Aorta (tissue), 5 donors: ENCODE measurements around the gene PTPRN2. TPM values are rescaled to one million over a fixed set of nuclear protein-coding genes. Genes with fewer than 3 reads are reported as not detected.

ENCODE experiments used
- ATAC-seq: fragments of 200-7000 bp; cut with Tn5 transposase; one replicate; pipeline ENCODE4 v1.9.1; 2022; ENCODE audit warnings: moderate library complexity; ENCODE audit not compliant: low FRiP score
- DNase-seq, 2 donors: peaks; one replicate each; pipeline ENCODE4 v3.0.0-alpha.2; 2020
- H3K27ac ChIP-seq, 2 donors: one replicate each; pipeline ENCODE4 v1.5.1; 2013; ENCODE audit warnings: low read length in 2 of 2, mild to moderate bottlenecking in 2 of 2, moderate library complexity in 2 of 2, control low read depth in 1 of 2, inconsistent platforms in 1 of 2, low read depth in 1 of 2
- H3K27me3 ChIP-seq, 2 donors: one replicate each; pipeline ENCODE4 v1.6.1; 2013; ENCODE audit warnings: control low read depth in 1 of 2, low read length in 1 of 2, mild to moderate bottlenecking in 1 of 2, moderate library complexity in 1 of 2; ENCODE audit not compliant: insufficient read depth in 2 of 2, control insufficient read depth in 1 of 2
- H3K36me3 ChIP-seq, 2 donors: one replicate each; pipeline ENCODE4 v1.6.1; 2013; ENCODE audit warnings: control low read depth in 1 of 2, low read length in 1 of 2, mild to moderate bottlenecking in 1 of 2; ENCODE audit not compliant: insufficient read depth in 2 of 2, control insufficient read depth in 1 of 2
- H3K4me1 ChIP-seq, 2 donors: one replicate each; pipeline ENCODE4 v1.6.1; 2013; ENCODE audit warnings: low read length in 2 of 2, control low read depth in 1 of 2, mild to moderate bottlenecking in 1 of 2, moderate library complexity in 1 of 2; ENCODE audit not compliant: insufficient read depth in 2 of 2, control insufficient read depth in 1 of 2
- H3K4me3 ChIP-seq, 2 donors: one replicate each; pipeline ENCODE4 v1.5.1; 2013; ENCODE audit warnings: low read length in 2 of 2, control low read depth in 1 of 2, mild to moderate bottlenecking in 1 of 2
- H3K9me3 ChIP-seq: one replicate; pipeline ENCODE4 v1.6.1; 2013; ENCODE audit warnings: mild to moderate bottlenecking, low read length; ENCODE audit not compliant: control insufficient read depth
- WGBS, 2 donors: extraction: QIAGEN DNeasy Blood & Tissue Kit; methylation state at CpG; one replicate each; pipeline ENCODE4 v1.1.7; 2013; 5-methylcytosine and 5-hydroxymethylcytosine counted together
- intact Hi-C, 2 donors: fragments of 100-400 bp; cut with DNase I; formaldehyde crosslinking; loops; one replicate each; pipeline versions ENCODE4 v1.14.2 to v1.15.0; 2022
- polyA plus RNA-seq, 2 donors: library from polyadenylated mRNA; stranded (reverse); fragments of 200-250 nt; gene quantifications; one replicate each; pipeline ENCODE4 v1.2.3, GENCODE V29; 2013
- total RNA-seq, 2 donors: library from RNA; stranded (reverse); fragmentation: NEBNext Ultra II Directional; extraction: Animal tissue kit (Norgen Biotek cat#: 25700); gene quantifications; one replicate each; pipeline ENCODE4 v1.2.1, GENCODE V29; 2021
- donor health status: healthy with polysubstance abuse.
- donor health status: Bipolar disorder and iron deficiency.
- donor health status: DM: no; HTN: no; CAD: no.
- donor health status: DM: no; HTN: no; CAD: no.
- donor health status: DM: yes; HTN: yes; CAD: no.

PTPRN2 gene
- total and polyA plus RNA-seq, 4 donors, result 0.67 to 3.3 (median 1.4) TPM

DNA sequence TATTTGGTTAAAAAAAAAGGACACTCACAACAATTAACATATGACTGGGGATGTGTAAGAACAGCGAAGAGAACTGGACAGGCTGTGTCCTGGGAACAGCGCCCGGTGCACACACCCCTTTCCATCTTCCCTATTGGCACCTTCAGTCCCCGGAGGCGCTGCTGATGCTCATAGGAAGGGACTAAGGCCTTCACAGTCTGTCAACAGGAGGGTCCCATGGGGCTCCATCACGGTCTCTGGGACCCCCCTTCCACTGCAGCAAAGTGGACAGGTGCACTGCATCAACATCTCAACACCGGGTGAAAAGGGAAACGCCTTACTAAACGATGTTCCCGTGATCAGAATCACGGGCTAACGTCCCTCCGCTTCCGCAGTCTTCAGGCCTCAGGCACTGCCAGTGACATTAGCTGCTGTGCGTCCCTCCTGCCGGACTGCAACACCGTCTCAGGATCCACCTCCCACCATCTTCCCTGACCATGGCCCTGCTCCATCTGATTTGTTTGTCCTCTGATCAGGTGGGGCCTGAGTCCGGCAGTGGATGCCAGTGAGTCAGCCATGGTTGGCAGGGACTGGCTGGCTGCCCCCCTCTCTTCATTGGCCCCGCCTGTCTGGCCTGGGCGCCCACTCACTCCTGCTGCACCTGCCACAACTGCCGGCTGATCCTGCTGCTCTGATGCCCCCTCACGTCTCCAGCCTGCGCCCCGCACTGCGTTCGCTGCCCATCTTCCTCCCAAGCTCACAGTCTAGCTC lies 636.1 kb downstream of the PTPRN2 start:
- ATAC-seq (no peak), DNase-seq (peak in 1 of 2 donors; percentile 70)
- intact Hi-C loops, result no loop called here
- 89% methylated on average over 26 of the region's 26 CpGs for whole genome bisulfite sequencing, 2 donors
- Histone ChIP-seq H3K4me3 (no peak overlapping the region), H3K36me3 (no peaks in the 10 kb centered on the region), H3K9me3 (peaks cover 6% of the 10 kb centered on the region), H3K27me3 (no peaks in the 10 kb centered on the region), H3K4me1 (no peaks in the 10 kb centered on the region), H3K27ac (no peak overlapping the region)

- ATAC-seq (no peak), DNase-seq (no peak)
- intact Hi-C loops, result no loop called here
- Histone ChIP-seq H3K4me3 (no peak overlapping the region), H3K36me3 (no peaks in the 10 kb centered on the region), H3K9me3 (peaks cover 7% of the 10 kb centered on the region), H3K4me1 (no peaks in the 10 kb centered on the region), H3K27me3 (no peaks in the 10 kb centered on the region), H3K27ac (no peak overlapping the region)
- 33 to 57% methylated on average over 3 of the region's 3 CpGs for WGBS, 2 donors
These were observed 637.9 kb downstream of the PTPRN2 start for GRCh38 chr7:157949711-157950110.

DNA sequence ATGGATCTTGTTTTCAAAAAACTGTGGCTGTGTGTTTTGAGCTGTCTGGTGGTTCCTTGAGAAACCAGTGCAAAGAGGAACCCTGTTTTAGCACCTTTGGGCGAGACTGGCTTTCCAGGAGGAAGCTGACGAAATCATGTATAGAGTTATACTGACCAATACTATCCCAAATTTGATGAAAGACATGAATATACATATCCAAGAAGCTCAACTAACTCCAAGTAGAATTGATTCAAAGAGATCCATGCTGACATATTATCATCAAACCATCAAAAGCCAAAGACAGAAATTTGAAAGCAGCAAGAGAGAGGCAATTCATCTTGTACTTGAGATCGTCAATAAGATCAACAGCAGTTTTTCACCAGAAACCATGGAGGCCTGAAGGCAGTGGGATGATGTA lies 640.1 kb downstream of the PTPRN2 start:
- DNase-seq, result no peak
- H3K36me3 ChIP-seq, result no peaks in the 10 kb centered on the region
- peaks cover 7% of the 10 kb centered on the region for H3K9me3 ChIP-seq
- H3K4me3 ChIP-seq, result no peak overlapping the region
- intact Hi-C loops, result no loop called here
- H3K4me1 ChIP-seq, result no peaks in the 10 kb centered on the region
- WGBS, 2 donors, result 84 to 86% methylated on average over 3 of the region's 3 CpGs
- no peaks in the 10 kb centered on the region for H3K27me3 ChIP-seq
- no peak overlapping the region for H3K27ac ChIP-seq
- ATAC-seq, result no peak

- 90 to 93% methylated on average over 9 of the region's 9 CpGs for WGBS, 2 donors
- no peak for ATAC-seq
These were observed 641.1 kb downstream of the PTPRN2 start for GRCh38 chr7:157946398-157947060.

DNA sequence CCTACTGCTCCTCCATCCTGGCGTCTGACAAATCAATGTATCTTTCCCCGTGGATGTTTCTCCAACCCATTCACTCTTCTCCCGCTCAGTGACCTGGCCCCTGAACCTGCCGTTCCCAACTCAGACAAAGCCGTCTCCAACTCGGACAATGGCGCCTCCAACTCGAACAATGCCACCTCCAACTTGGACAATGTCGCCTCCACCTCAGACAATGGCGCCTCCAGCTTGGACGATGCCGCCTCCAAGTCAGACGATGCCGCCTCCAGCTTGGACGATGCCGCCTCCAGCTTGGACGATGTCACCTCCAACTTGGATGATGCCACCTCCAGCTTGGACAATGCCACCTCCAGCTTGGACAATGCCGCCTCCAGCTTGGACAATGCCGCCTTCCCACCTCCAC lies 642.2 kb downstream of the PTPRN2 start:
- intact Hi-C loops, result no loop called here
- WGBS, 2 donors, result 92 to 93% methylated on average over 19 of the region's 19 CpGs
- Histone ChIP-seq H3K27me3 (no peaks in the 10 kb centered on the region), H3K27ac (no peak overlapping the region), H3K4me3 (no peak overlapping the region), H3K36me3 (no peaks in the 10 kb centered on the region), H3K4me1 (no peaks in the 10 kb centered on the region), H3K9me3 (peaks cover 5% of the 10 kb centered on the region)
- ATAC-seq, result no peak
- peak in 1 of 2 donors; percentile 59 for DNase-seq

More at GRCh38 chr7:157946398-157947060, 641.1 kb downstream of the PTPRN2 start:
- peaks cover 7% of the 10 kb centered on the region for H3K9me3 ChIP-seq
- H3K4me1 ChIP-seq, result no peaks in the 10 kb centered on the region
- no peak overlapping the region for H3K4me3 ChIP-seq
- no peak overlapping the region for H3K27ac ChIP-seq
- H3K27me3 ChIP-seq, result no peaks in the 10 kb centered on the region
- H3K36me3 ChIP-seq, result no peaks in the 10 kb centered on the region
- DNase-seq, result peak in 1 of 2 donors; percentile 45
- intact Hi-C loops, result no loop called here

GRCh38 chr7:157944734-157945291 lies 642.8 kb downstream of the PTPRN2 start:
- peak in 1 of 2 donors; percentile 51 for DNase-seq
- no peak for ATAC-seq
- intact Hi-C loops, result no loop called here
- Histone ChIP-seq H3K4me3 (no peak overlapping the region), H3K36me3 (no peaks in the 10 kb centered on the region), H3K27ac (no peak overlapping the region), H3K9me3 (peaks cover 5% of the 10 kb centered on the region), H3K27me3 (no peaks in the 10 kb centered on the region), H3K4me1 (no peaks in the 10 kb centered on the region)
- 80 to 90% methylated on average over 9 to 10 of the region's 10 CpGs for WGBS, 2 donors

GRCh38 chr7:157944051-157944450 lies 643.6 kb downstream of the PTPRN2 start:
- DNase-seq, result peak in 1 of 2 donors; percentile 55
- no peak overlapping the region for H3K27ac ChIP-seq

DNA sequence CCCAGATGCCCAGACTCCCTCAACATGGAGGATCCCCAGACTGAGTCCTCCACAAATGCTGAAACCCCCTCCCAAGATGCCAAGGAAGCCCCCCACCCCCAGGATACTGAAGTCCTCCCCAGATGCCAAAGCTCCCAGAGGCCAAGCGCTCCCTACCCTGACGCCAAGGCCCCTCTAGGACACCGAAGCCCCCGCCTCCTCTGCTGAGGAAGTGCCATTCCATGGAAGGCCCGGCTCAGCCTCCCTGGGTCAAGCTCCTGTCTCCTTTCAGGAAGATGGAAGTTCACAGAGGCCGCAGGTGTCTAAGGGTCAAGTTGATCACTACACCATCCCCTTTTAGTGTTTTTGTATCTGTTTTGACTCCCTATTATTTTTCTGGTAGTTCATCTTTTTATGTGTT lies 644.1 kb downstream of the PTPRN2 start:
- DNase-seq (no peak), ATAC-seq (no peak)
- no peaks in the 10 kb centered on the region for H3K4me1 ChIP-seq
- 87 to 89% methylated on average over 6 of the region's 6 CpGs for WGBS, 2 donors
- H3K36me3 ChIP-seq, result no peaks in the 10 kb centered on the region
- no peak overlapping the region for H3K27ac ChIP-seq
- H3K9me3 ChIP-seq, result peaks cover 5% of the 10 kb centered on the region
- H3K27me3 ChIP-seq, result no peaks in the 10 kb centered on the region
- no peak overlapping the region for H3K4me3 ChIP-seq
- intact Hi-C loops, result no loop called here

More at GRCh38 chr7:157944051-157944450, 643.6 kb downstream of the PTPRN2 start:
- no peaks in the 10 kb centered on the region for H3K27me3 ChIP-seq
- no peak for ATAC-seq
- H3K4me1 ChIP-seq, result no peaks in the 10 kb centered on the region
- intact Hi-C loops, result no loop called here
- peaks cover 5% of the 10 kb centered on the region for H3K9me3 ChIP-seq
- WGBS, 2 donors, result 84 to 85% methylated on average over 14 of the region's 14 CpGs
- no peak overlapping the region for H3K4me3 ChIP-seq
- no peaks in the 10 kb centered on the region for H3K36me3 ChIP-seq
